ENCODE results near the gene TENT5C. TPM values are rescaled to one million over a fixed set of nuclear protein-coding genes. Genes with fewer than 3 reads are reported as not detected.
A peak's percentile ranks its signal among the peaks of the same experiment; 100 is the strongest.

The TENT5C gene
- polyA plus RNA-seq, 1 of the 3 experiments (the other 2 are of a cell fraction) = 0.90 TPM

DNA sequence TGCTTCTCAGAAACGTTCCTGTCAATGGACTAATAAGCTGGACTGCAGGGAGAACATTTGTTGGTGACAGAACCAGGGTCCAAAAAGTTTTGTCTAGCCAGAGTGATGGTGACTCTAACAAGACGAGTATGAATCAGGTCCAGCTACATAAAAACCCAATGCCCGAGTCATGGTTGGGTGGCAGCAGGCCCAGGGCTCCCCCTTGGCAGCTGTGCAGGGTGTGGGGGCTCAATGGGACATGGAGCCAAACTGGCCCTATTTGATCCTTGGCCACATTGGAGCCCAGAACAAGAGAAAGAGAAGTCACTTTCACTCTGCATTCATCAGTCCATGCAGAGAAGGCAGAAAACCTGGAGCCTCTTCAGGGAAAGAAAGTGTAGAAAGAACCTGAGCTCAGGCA is 37.9 kb upstream of the TENT5C start:
- no peak overlapping the region for H3K4me3 ChIP-seq (ENCODE audit: low read depth in 2 of 2, low read length in 1 of 2)
- H3K4me2 ChIP-seq = no peak overlapping the region
- no peaks in the 10 kb centered on the region for H3K9me2 ChIP-seq
- H3K27me3 ChIP-seq (ENCODE audit: insufficient read depth) = peaks cover 9% of the 10 kb centered on the region; the same call in 1 of the 2 replicates
- CTCF ChIA-PET = interaction anchor here (0.8 to 1.8 kb wide), 2 partner anchors 186 to 190 kb away, joined by 3 to 8 read pairs; no protein-coding TSS in a partner anchor
- no peak for TF ChIP-seq GABPA (IDR thresholded peaks at IDR 0.05; ENCODE audit: low read depth)
- H3K4me1 ChIP-seq (ENCODE audit: control insufficient read depth in 1 of 2, insufficient read depth in 2 of 2, low read depth in 1 of 2, low read length in 1 of 2) = peaks cover 0 to 20% of the 10 kb centered on the region in 2 experiments; a peak in 2 of 4 replicates
- no peaks in the 10 kb centered on the region for H3K79me2 ChIP-seq (ENCODE audit: insufficient read depth)
- H3K36me3 ChIP-seq (replicated peaks in 1 of 2; ENCODE audit: control insufficient read depth in 1 of 2, insufficient read depth in 2 of 2, low read length in 1 of 2) = no peaks in the 10 kb centered on the region
- no peaks in the 10 kb centered on the region for H4K20me1 ChIP-seq (ENCODE audit: insufficient read depth)
- H3K27ac ChIP-seq (ENCODE audit: low read depth in 2 of 2, low read length in 1 of 2) = no peak overlapping the region
- no peaks in the 10 kb centered on the region for H3F3A ChIP-seq (replicated peaks; ENCODE audit: insufficient read depth)
- no peaks in the 10 kb centered on the region for H3K9me3 ChIP-seq
- no peak for DNase-seq
- no peak overlapping the region for H2AFZ ChIP-seq (ENCODE audit: low read depth)
- 14% methylated on average over 1 of the region's 3 CpGs for WGBS (ENCODE audit: low lambda C conversion rate)
- H3K9ac ChIP-seq = no peak overlapping the region
- POLR2A ChIA-PET = no interaction called here

DNA sequence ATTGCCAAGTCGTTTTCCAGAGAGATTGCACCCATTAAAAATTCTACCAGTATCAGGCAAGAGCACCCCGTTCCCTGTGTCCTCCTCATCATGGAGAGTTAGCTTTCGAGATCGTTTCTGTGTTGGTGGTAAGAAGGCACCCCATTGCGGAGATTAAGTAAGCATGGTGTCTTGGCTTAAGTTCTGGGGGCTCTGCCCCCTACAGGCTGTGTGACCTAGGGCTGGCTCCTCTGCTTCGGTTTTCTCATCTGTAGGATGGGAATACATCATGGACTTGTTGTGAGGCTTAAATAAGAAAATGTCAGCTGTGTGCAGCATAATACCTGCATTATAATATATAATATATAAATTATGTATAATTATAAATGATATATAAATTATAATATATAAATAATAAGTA is 36.8 kb upstream of the TENT5C start:
- Histone ChIP-seq H2AFZ (ENCODE audit: low read depth) (no peak overlapping the region), H3K79me2 (ENCODE audit: insufficient read depth) (no peaks in the 10 kb centered on the region), H3K36me3 (replicated peaks in 1 of 2; ENCODE audit: control insufficient read depth in 1 of 2, insufficient read depth in 2 of 2, low read length in 1 of 2) (no peaks in the 10 kb centered on the region), H3K4me2 (no peak overlapping the region), H3K4me3 (ENCODE audit: low read depth in 2 of 2, low read length in 1 of 2) (no peak overlapping the region), H3F3A (replicated peaks; ENCODE audit: insufficient read depth) (no peaks in the 10 kb centered on the region), H3K27ac (ENCODE audit: low read depth in 2 of 2, low read length in 1 of 2) (no peak overlapping the region), H3K4me1 (ENCODE audit: control insufficient read depth in 1 of 2, insufficient read depth in 2 of 2, low read depth in 1 of 2, low read length in 1 of 2) (peaks cover 0 to 17% of the 10 kb centered on the region in 2 experiments; a peak in 2 of 4 replicates), H3K9me3 (no peaks in the 10 kb centered on the region), H3K27me3 (ENCODE audit: insufficient read depth) (peaks cover under 1% of the 10 kb centered on the region; the same call in 1 of the 2 replicates), H3K9me2 (no peaks in the 10 kb centered on the region), H3K9ac (no peak overlapping the region), H4K20me1 (ENCODE audit: insufficient read depth) (no peaks in the 10 kb centered on the region)
- POLR2A ChIA-PET = no interaction called here
- WGBS (ENCODE audit: low lambda C conversion rate) = 69% methylated on average over 6 of the region's 6 CpGs
- TF ChIP-seq, protein P1, sequence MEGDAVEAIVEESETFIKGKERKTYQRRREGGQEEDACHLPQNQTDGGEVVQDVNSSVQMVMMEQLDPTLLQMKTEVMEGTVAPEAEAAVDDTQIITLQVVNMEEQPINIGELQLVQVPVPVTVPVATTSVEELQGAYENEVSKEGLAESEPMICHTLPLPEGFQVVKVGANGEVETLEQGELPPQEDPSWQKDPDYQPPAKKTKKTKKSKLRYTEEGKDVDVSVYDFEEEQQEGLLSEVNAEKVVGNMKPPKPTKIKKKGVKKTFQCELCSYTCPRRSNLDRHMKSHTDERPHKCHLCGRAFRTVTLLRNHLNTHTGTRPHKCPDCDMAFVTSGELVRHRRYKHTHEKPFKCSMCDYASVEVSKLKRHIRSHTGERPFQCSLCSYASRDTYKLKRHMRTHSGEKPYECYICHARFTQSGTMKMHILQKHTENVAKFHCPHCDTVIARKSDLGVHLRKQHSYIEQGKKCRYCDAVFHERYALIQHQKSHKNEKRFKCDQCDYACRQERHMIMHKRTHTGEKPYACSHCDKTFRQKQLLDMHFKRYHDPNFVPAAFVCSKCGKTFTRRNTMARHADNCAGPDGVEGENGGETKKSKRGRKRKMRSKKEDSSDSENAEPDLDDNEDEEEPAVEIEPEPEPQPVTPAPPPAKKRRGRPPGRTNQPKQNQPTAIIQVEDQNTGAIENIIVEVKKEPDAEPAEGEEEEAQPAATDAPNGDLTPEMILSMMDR (IDR thresholded peaks at IDR 0.05) = 0 out of 2 replicates have a peak, but pooled peaks have one; percentile 6
- no peak for TF ChIP-seq NRF1 (IDR thresholded peaks at IDR 0.05; ENCODE audit: low read depth, low read length)
- CTCF ChIA-PET = interaction anchor here (0.6 to 1.8 kb wide), 3 partner anchors 185 to 1218 kb away, joined by 3 to 8 read pairs (median 3); no protein-coding TSS in a partner anchor
- no peak for DNase-seq

DNA sequence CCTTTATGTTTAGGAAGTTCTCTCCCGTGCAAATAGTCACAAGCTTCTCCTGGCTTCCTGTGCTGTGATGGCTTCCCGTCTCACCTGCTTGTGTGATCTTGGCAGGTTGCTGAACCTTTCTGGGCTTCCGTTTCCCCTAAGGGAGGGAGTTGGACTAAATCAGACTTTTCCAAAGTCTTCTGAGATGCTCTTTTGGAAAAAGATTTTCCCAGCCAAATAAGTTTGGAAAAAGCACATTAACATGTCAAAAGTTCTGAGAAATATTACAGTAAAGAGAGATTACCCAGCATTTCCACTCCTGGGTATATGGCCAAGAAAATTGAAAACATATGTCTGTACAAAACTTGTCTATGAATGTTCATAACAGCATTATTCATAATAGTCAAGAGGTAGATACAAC is 36.0 kb upstream of the TENT5C start:
- ChIA-PET CTCF (no interaction called here), POLR2A (no interaction called here)
- Histone ChIP-seq H3F3A (replicated peaks; ENCODE audit: insufficient read depth) (no peaks in the 10 kb centered on the region), H2AFZ (ENCODE audit: low read depth) (no peak overlapping the region), H3K9me2 (no peaks in the 10 kb centered on the region), H3K27me3 (ENCODE audit: insufficient read depth) (no peaks in the 10 kb centered on the region; the same call in 1 of the 2 replicates), H3K36me3 (replicated peaks in 1 of 2; ENCODE audit: control insufficient read depth in 1 of 2, insufficient read depth in 2 of 2, low read length in 1 of 2) (no peaks in the 10 kb centered on the region), H3K9ac (no peak overlapping the region), H3K27ac (ENCODE audit: low read depth in 2 of 2, low read length in 1 of 2) (no peak overlapping the region), H4K20me1 (ENCODE audit: insufficient read depth) (no peaks in the 10 kb centered on the region), H3K4me1 (ENCODE audit: control insufficient read depth in 1 of 2, insufficient read depth in 2 of 2, low read depth in 1 of 2, low read length in 1 of 2) (peaks cover 0 to 17% of the 10 kb centered on the region in 2 experiments; a peak in 2 of 4 replicates), H3K79me2 (ENCODE audit: insufficient read depth) (no peaks in the 10 kb centered on the region), H3K4me3 (ENCODE audit: low read depth in 2 of 2, low read length in 1 of 2) (no peak overlapping the region), H3K4me2 (no peak overlapping the region), H3K9me3 (no peaks in the 10 kb centered on the region)
- WGBS (ENCODE audit: low lambda C conversion rate) = 34% methylated on average over 3 of the region's 3 CpGs
- TF ChIP-seq NFIC (IDR thresholded peaks at IDR 0.05; ENCODE audit: borderline replicate concordance) = 0 out of 2 replicates have a peak, but pooled peaks have one; percentile 5
- TF ChIP-seq, protein P1 (IDR thresholded peaks at IDR 0.05) = no peak
- TF ChIP-seq TCF12 (IDR thresholded peaks at IDR 0.05) = peak; percentile 61; the same call in 1 of the 2 replicates
- TF ChIP-seq MEF2A (IDR thresholded peaks at IDR 0.05; ENCODE audit: borderline replicate concordance, low read depth) = no peak
- TF ChIP-seq, protein P2, sequence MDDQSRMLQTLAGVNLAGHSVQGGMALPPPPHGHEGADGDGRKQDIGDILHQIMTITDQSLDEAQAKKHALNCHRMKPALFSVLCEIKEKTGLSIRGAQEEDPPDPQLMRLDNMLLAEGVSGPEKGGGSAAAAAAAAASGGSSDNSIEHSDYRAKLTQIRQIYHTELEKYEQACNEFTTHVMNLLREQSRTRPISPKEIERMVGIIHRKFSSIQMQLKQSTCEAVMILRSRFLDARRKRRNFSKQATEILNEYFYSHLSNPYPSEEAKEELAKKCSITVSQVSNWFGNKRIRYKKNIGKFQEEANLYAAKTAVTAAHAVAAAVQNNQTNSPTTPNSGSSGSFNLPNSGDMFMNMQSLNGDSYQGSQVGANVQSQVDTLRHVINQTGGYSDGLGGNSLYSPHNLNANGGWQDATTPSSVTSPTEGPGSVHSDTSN (IDR thresholded peaks at IDR 0.05) = peak; percentile 27; the same call in 1 of the 2 replicates
- peak; percentile 4 for DNase-seq
